AG08395 (cell line): ENCODE results near the gene HIVEP1.
"Not testable (repeated sequence)": the region's sequence is repeated elsewhere in the genome, so short reads cannot be mapped to it uniquely, and the experiment has no call there.

Source experiments
- DNase-seq: peaks from one replicate; pipeline ENCODE4 v3.0.0; 2012; ENCODE audit warnings: mixed read lengths, low spot score

Gene HIVEP1

GRCh38 chr6:12160326-12160725, 148.2 kb downstream of the HIVEP1 start:
- peak; percentile 72 for DNase-seq

GRCh38 chr6:12162213-12162612, 150.1 kb downstream of the HIVEP1 start:
- DNase-seq, result no peak

- DNase-seq, result no peak
These were observed 151.0 kb downstream of the HIVEP1 start for GRCh38 chr6:12163149-12163548.

GRCh38 chr6:12163744-12164507, 151.8 kb downstream of the HIVEP1 start:
- DNase-seq, result no peak

- no peak for DNase-seq
These were observed 152.3 kb downstream of the HIVEP1 start for GRCh38 chr6:12164508-12164770.

GRCh38 chr6:12165297-12165696, 153.2 kb downstream of the HIVEP1 start:
- DNase-seq, result no peak

- DNase-seq, result no peak
These were observed 153.7 kb downstream of the HIVEP1 start for GRCh38 chr6:12165722-12166280.

- no peak for DNase-seq
These were observed 157.3 kb downstream of the HIVEP1 start for GRCh38 chr6:12169377-12169776.

GRCh38 chr6:12170351-12171092, 158.4 kb downstream of the HIVEP1 start:
- DNase-seq, result no peak

GRCh38 chr6:12171717-12172116, 159.6 kb downstream of the HIVEP1 start:
- no peak for DNase-seq

- no peak for DNase-seq
These were observed 160.5 kb downstream of the HIVEP1 start for GRCh38 chr6:12172572-12172971.

GRCh38 chr6:12173181-12173580, 161.1 kb downstream of the HIVEP1 start:
- no peak for DNase-seq

GRCh38 chr6:12173661-12174060, 161.5 kb downstream of the HIVEP1 start:
- DNase-seq, result no peak

GRCh38 chr6:12174878-12175277, 162.8 kb downstream of the HIVEP1 start:
- peak; percentile 13 for DNase-seq

GRCh38 chr6:12175626-12176025, 163.5 kb downstream of the HIVEP1 start:
- no peak for DNase-seq

- not testable (repeated sequence) for DNase-seq
These were observed 164.7 kb downstream of the HIVEP1 start for GRCh38 chr6:12176782-12177181.

- no peak for DNase-seq
These were observed 166.4 kb downstream of the HIVEP1 start for GRCh38 chr6:12178521-12178920.

- DNase-seq, result no peak
These were observed 169.4 kb downstream of the HIVEP1 start for GRCh38 chr6:12181481-12181880.

- peak; percentile 20 for DNase-seq
These were observed 170.6 kb downstream of the HIVEP1 start for GRCh38 chr6:12182676-12183075.

GRCh38 chr6:12185081-12185673, 173.1 kb downstream of the HIVEP1 start:
- no peak for DNase-seq

GRCh38 chr6:12186528-12186927, 174.4 kb downstream of the HIVEP1 start:
- no peak for DNase-seq

- no peak for DNase-seq
These were observed 177.0 kb downstream of the HIVEP1 start for GRCh38 chr6:12189150-12189549.

- no peak for DNase-seq
These were observed 177.5 kb downstream of the HIVEP1 start for GRCh38 chr6:12189661-12190060.
